ENCODE measurements around the gene HDAC4.
A peak's percentile ranks its signal among the peaks of the same experiment; 100 is the strongest.

HDAC4 gene

GRCh38 chr2:239323447-239323846, 77.4 kb downstream of the HDAC4 start:
- DNase-seq (ENCODE audit: low spot score in 2 of 2) (no peak), ATAC-seq (ENCODE audit: low read depth) (no peak)
- Mint-ChIP-seq H3K27me3 (no peaks in the 10 kb centered on the region), H3K27ac (peak overlapping the region; percentile 45), H3K36me3 (peaks cover 13% of the 10 kb centered on the region), H3K4me3 (no peak overlapping the region), H3K9me3 (no peaks in the 10 kb centered on the region), H3K4me1 (peaks cover 27% of the 10 kb centered on the region)

- H3K27me3 Mint-ChIP-seq: no peaks in the 10 kb centered on the region
- peaks cover 24% of the 10 kb centered on the region for H3K4me1 Mint-ChIP-seq
- DNase-seq (ENCODE audit: low spot score in 2 of 2) (no peak), ATAC-seq (ENCODE audit: low read depth) (no peak)
- no peak overlapping the region for H3K4me3 Mint-ChIP-seq
- H3K36me3 Mint-ChIP-seq: peaks cover 13% of the 10 kb centered on the region
- peak overlapping the region; percentile 45 for H3K27ac Mint-ChIP-seq
- no peaks in the 10 kb centered on the region for H3K9me3 Mint-ChIP-seq
Measured at GRCh38 chr2:239322416-239323086, 78.3 kb downstream of the HDAC4 start.

- Mint-ChIP-seq H3K4me3 (no peak overlapping the region), H3K36me3 (peaks cover 13% of the 10 kb centered on the region), H3K4me1 (peaks cover 23% of the 10 kb centered on the region), H3K27ac (no peak overlapping the region), H3K9me3 (no peaks in the 10 kb centered on the region), H3K27me3 (no peaks in the 10 kb centered on the region)
- ATAC-seq (ENCODE audit: low read depth) (peak; percentile 27), DNase-seq (ENCODE audit: low spot score in 2 of 2) (no peak)
Measured at GRCh38 chr2:239321596-239322415, 79.0 kb downstream of the HDAC4 start.

- DNase-seq (ENCODE audit: low spot score in 2 of 2) (no peak), ATAC-seq (ENCODE audit: low read depth) (peak; percentile 40)
- H3K27ac Mint-ChIP-seq: peak overlapping the region; percentile 51
Measured at GRCh38 chr2:239318790-239319661, 81.8 kb downstream of the HDAC4 start.

GRCh38 chr2:239318151-239318611, 82.6 kb downstream of the HDAC4 start:
- Mint-ChIP-seq H3K27ac (no peak overlapping the region), H3K9me3 (peaks cover 9% of the 10 kb centered on the region), H3K27me3 (no peaks in the 10 kb centered on the region), H3K4me3 (no peak overlapping the region), H3K4me1 (peaks cover 26% of the 10 kb centered on the region), H3K36me3 (peaks cover 19% of the 10 kb centered on the region)
- DNase-seq (ENCODE audit: low spot score in 2 of 2) (no peak), ATAC-seq (ENCODE audit: low read depth) (no peak)

More at GRCh38 chr2:239318790-239319661, 81.8 kb downstream of the HDAC4 start:
- Mint-ChIP-seq H3K36me3 (peaks cover 18% of the 10 kb centered on the region), H3K4me3 (peak overlapping the region; percentile 76), H3K9me3 (peaks cover 8% of the 10 kb centered on the region), H3K27me3 (no peaks in the 10 kb centered on the region), H3K4me1 (peaks cover 25% of the 10 kb centered on the region)

- Mint-ChIP-seq H3K27me3 (no peaks in the 10 kb centered on the region), H3K27ac (no peak overlapping the region), H3K4me3 (no peak overlapping the region), H3K9me3 (peaks cover 9% of the 10 kb centered on the region), H3K4me1 (peaks cover 19% of the 10 kb centered on the region), H3K36me3 (peaks cover 17% of the 10 kb centered on the region)
- ATAC-seq (ENCODE audit: low read depth): no peak
- DNase-seq (ENCODE audit: low spot score in 2 of 2): no peak
Measured at GRCh38 chr2:239316562-239317465, 84.0 kb downstream of the HDAC4 start.

GRCh38 chr2:239315308-239315707, 85.5 kb downstream of the HDAC4 start:
- Mint-ChIP-seq H3K4me1 (peaks cover 15% of the 10 kb centered on the region), H3K9me3 (peaks cover 9% of the 10 kb centered on the region), H3K27ac (peak overlapping the region; percentile 77), H3K4me3 (peak overlapping the region; percentile 68), H3K27me3 (no peaks in the 10 kb centered on the region), H3K36me3 (peaks cover 16% of the 10 kb centered on the region)
- no peak for DNase-seq (ENCODE audit: low spot score in 2 of 2)
- peak; percentile 89 for ATAC-seq (ENCODE audit: low read depth)

GRCh38 chr2:239313776-239314175, 87.0 kb downstream of the HDAC4 start:
- DNase-seq (ENCODE audit: low spot score in 2 of 2) (no peak), ATAC-seq (ENCODE audit: low read depth) (no peak)
- peaks cover 16% of the 10 kb centered on the region for H3K36me3 Mint-ChIP-seq
- no peaks in the 10 kb centered on the region for H3K27me3 Mint-ChIP-seq
- peaks cover 14% of the 10 kb centered on the region for H3K4me1 Mint-ChIP-seq
- peaks cover 9% of the 10 kb centered on the region for H3K9me3 Mint-ChIP-seq
- no peak overlapping the region for H3K27ac Mint-ChIP-seq
- no peak overlapping the region for H3K4me3 Mint-ChIP-seq

- no peak for ATAC-seq (ENCODE audit: low read depth)
- Mint-ChIP-seq H3K4me3 (no peak overlapping the region), H3K4me1 (peaks cover 12% of the 10 kb centered on the region), H3K9me3 (peaks cover 9% of the 10 kb centered on the region), H3K27me3 (no peaks in the 10 kb centered on the region), H3K36me3 (peaks cover 16% of the 10 kb centered on the region), H3K27ac (no peak overlapping the region)
- no peak for DNase-seq (ENCODE audit: low spot score in 2 of 2)
Measured at GRCh38 chr2:239312741-239313667, 87.8 kb downstream of the HDAC4 start.

GRCh38 chr2:239312081-239312511, 88.7 kb downstream of the HDAC4 start:
- no peak for ATAC-seq (ENCODE audit: low read depth)
- Mint-ChIP-seq H3K27me3 (no peaks in the 10 kb centered on the region), H3K9me3 (peaks cover 9% of the 10 kb centered on the region), H3K36me3 (peaks cover 16% of the 10 kb centered on the region), H3K4me3 (no peak overlapping the region), H3K27ac (no peak overlapping the region), H3K4me1 (peaks cover 12% of the 10 kb centered on the region)
- DNase-seq (ENCODE audit: low spot score in 2 of 2): no peak

GRCh38 chr2:239311132-239312040, 89.4 kb downstream of the HDAC4 start:
- Mint-ChIP-seq H3K27ac (no peak overlapping the region), H3K9me3 (peaks cover 9% of the 10 kb centered on the region), H3K27me3 (no peaks in the 10 kb centered on the region), H3K4me3 (no peak overlapping the region), H3K4me1 (peaks cover 12% of the 10 kb centered on the region), H3K36me3 (peaks cover 16% of the 10 kb centered on the region)
- DNase-seq (ENCODE audit: low spot score in 2 of 2) (no peak), ATAC-seq (ENCODE audit: low read depth) (no peak)

Measured in memory B cell (primary cell).